IMR-90 (cell line): Measurements from ENCODE around the gene KCNK10. TPM values are rescaled to one million over a fixed set of nuclear protein-coding genes. Genes with fewer than 3 reads are reported as not detected.

ENCODE experiments used
- polyA plus RNA-seq, 3 experiments: library from polyadenylated mRNA; depleted of rRNA; stranded (reverse); fragments of >200 nt; gene quantifications; 2 replicates each; pipeline ENCODE4 v1.2.3, GENCODE V29; 2012; ENCODE audit warnings: low replicate concordance in 1 of 3
- total RNA-seq: library from RNA; depleted of rRNA; stranded (reverse); fragments of >200 nt; gene quantifications from 2 replicates; pipeline ENCODE4 v1.2.3, GENCODE V29; 2012; rRNA removed

The KCNK10 gene
- total and polyA plus RNA-seq, 2 of the 4 experiments (the other 2 are of a cell fraction): not detected

Other genes starting within 250 kb of the KCNK10 start
- gene SPATA7, start 62.4 kb upstream of the KCNK10 start, total RNA-seq: 10.0 and 12.8 TPM in 2 replicates
- gene SPATA7, start 62.4 kb upstream of the KCNK10 start, polyA plus RNA-seq (2012; rRNA removed): 5.4 and 6.6 TPM in 2 replicates
- 10.4 and 11.4 TPM in 2 replicates for gene PTPN21, start 231.7 kb upstream of the KCNK10 start, total RNA-seq
- gene PTPN21, start 231.7 kb upstream of the KCNK10 start, polyA plus RNA-seq (2012; rRNA removed): 10.1 and 10.7 TPM in 2 replicates
- 103 and 111 TPM in 2 replicates for gene ZC3H14, start 239.8 kb upstream of the KCNK10 start, total RNA-seq
- 62.4 and 72.5 TPM in 2 replicates for gene ZC3H14, start 239.8 kb upstream of the KCNK10 start, polyA plus RNA-seq (2012; rRNA removed)